GM13976 (cell line): ENCODE data around the gene SLC25A34.

ENCODE experiments used
- DNase-seq: peaks from one replicate; pipeline ENCODE4 v3.0.0; 2012; ENCODE audit warnings: low spot score
- CTCF ChIP-seq: IDR thresholded peaks from 2 replicates; pipeline ENCODE4 v1.5.1; 2012; ENCODE audit warnings: borderline replicate concordance, mild to moderate bottlenecking; ENCODE audit not compliant: insufficient read depth; ENCODE audit errors: extremely low read depth, missing control alignments, control extremely low read depth
- in situ Hi-C: fragments of 300-500 bp; cut with MboI; formaldehyde crosslinking; loops from one replicate; pipeline ENCODE4 v1.12.0; 2022; ENCODE audit warnings: low sequenced_read_pairs, mixed read lengths, inconsistent platforms; ENCODE audit not compliant: unreplicated experiment

Gene SLC25A34

GRCh38 chr1:15712168-15712567 lies 23.9 kb upstream of the SLC25A34 start:
- no peak for DNase-seq
- no peak for TF ChIP-seq CTCF
- in situ Hi-C loops = no loop called here

- in situ Hi-C loops = no loop called here
- TF ChIP-seq CTCF = no peak
These were observed 21.5 kb upstream of the SLC25A34 start for GRCh38 chr1:15714406-15715136.

GRCh38 chr1:15717418-15718125 lies 18.5 kb upstream of the SLC25A34 start:
- in situ Hi-C loops = no loop called here
- TF ChIP-seq CTCF = no peak
- DNase-seq = no peak

More at GRCh38 chr1:15714406-15715136, 21.5 kb upstream of the SLC25A34 start:
- no peak for DNase-seq

GRCh38 chr1:15718199-15718601 lies 17.9 kb upstream of the SLC25A34 start:
- in situ Hi-C loops = no loop called here
- no peak for DNase-seq
- TF ChIP-seq CTCF = no peak

GRCh38 chr1:15719381-15720120 lies 16.5 kb upstream of the SLC25A34 start:
- no peak for TF ChIP-seq CTCF
- DNase-seq = no peak
- in situ Hi-C loops = no loop called here

- in situ Hi-C loops = no loop called here
- TF ChIP-seq CTCF = no peak
- DNase-seq = no peak
These were observed 15.2 kb upstream of the SLC25A34 start for GRCh38 chr1:15720861-15721260.
